CD14-positive monocyte (primary cell): ENCODE measurements around the gene SMAD2. TPM values are rescaled to one million over a fixed set of nuclear protein-coding genes. Genes with fewer than 3 reads are reported as not detected.

ENCODE experiments used
- DNase-seq, 3 donors: peaks; one replicate each; pipeline ENCODE4 v3.0.0-alpha.2; 2011 to 2022
- H2AFZ ChIP-seq: 2 replicates; pipeline ENCODE4 v1.6.0; 2012; ENCODE audit warnings: mild to moderate bottlenecking, low read depth, low read length, inconsistent platforms; ENCODE audit not compliant: insufficient read depth, poor library complexity, severe bottlenecking
- H3K27ac ChIP-seq, 2 donors: 1 replicate in 1 of 2; 2 replicates in 1 of 2; pipeline ENCODE4 v1.5.1; 2012 to 2013; ENCODE audit warnings: low read length in 2 of 2, control low read depth in 1 of 2, inconsistent platforms in 1 of 2, low read depth in 1 of 2, mild to moderate bottlenecking in 1 of 2
- H3K27me3 ChIP-seq, 2 donors: one replicate each; pipeline versions ENCODE4 v1.6.0 to v1.6.1; 2011 to 2013; ENCODE audit warnings: low read length in 2 of 2; ENCODE audit not compliant: control insufficient read depth in 2 of 2, insufficient read depth in 2 of 2
- H3K36me3 ChIP-seq, 2 donors: replicated peaks in 1 of 2; 1 replicate in 1 of 2; 2 replicates in 1 of 2; pipeline versions ENCODE4 v1.5.1 to v1.6.1; 2012 to 2013; ENCODE audit warnings: low read length in 2 of 2, control low read depth in 1 of 2, inconsistent platforms in 1 of 2, mild to moderate bottlenecking in 1 of 2; ENCODE audit not compliant: insufficient read depth in 2 of 2, control insufficient read depth in 1 of 2
- H3K4me1 ChIP-seq, 2 donors: 1 replicate in 1 of 2; 2 replicates in 1 of 2; pipeline versions ENCODE4 v1.5.1 to v1.6.1; 2012 to 2013; ENCODE audit warnings: low read length in 2 of 2, control low read depth in 1 of 2, inconsistent platforms in 1 of 2, mild to moderate bottlenecking in 1 of 2, moderate library complexity in 1 of 2; ENCODE audit not compliant: insufficient read depth in 2 of 2, control insufficient read depth in 1 of 2
- H3K4me2 ChIP-seq: replicated peaks from 2 replicates; pipeline ENCODE3; 2012; ENCODE audit warnings: low read length, moderate library complexity, mild to moderate bottlenecking; ENCODE audit not compliant: poor library complexity, severe bottlenecking; ENCODE audit errors: extremely low read depth
- H3K4me3 ChIP-seq, 3 experiments: fragments of 200-600 bp in 1 of 3; sonication (generic) in 1 of 3; replicated peaks in 1 of 3; 1 replicate in 2 of 3; 2 replicates in 1 of 3; pipeline ENCODE4 v1.5.1; 2011 to 2013; ENCODE audit warnings: low read length in 3 of 3, mild to moderate bottlenecking in 3 of 3, control low read depth in 2 of 3, low read depth in 2 of 3, inconsistent platforms in 1 of 3, moderate library complexity in 1 of 3
- H3K79me2 ChIP-seq: 2 replicates; pipeline ENCODE4 v1.6.0; 2012; ENCODE audit warnings: mild to moderate bottlenecking, control low read depth, inconsistent platforms, low read length, moderate library complexity; ENCODE audit not compliant: insufficient read depth
- H3K9ac ChIP-seq: 2 replicates; pipeline ENCODE4 v1.6.0; 2017; ENCODE audit warnings: low read length, mild to moderate bottlenecking; ENCODE audit not compliant: insufficient read depth, poor library complexity, severe bottlenecking
- H3K9me3 ChIP-seq, 2 donors: replicated peaks in 1 of 2; 1 replicate in 1 of 2; 2 replicates in 1 of 2; pipeline versions ENCODE4 v1.5.1 to v1.6.1; 2012 to 2013; ENCODE audit warnings: low read length in 2 of 2, control low read depth in 1 of 2; ENCODE audit not compliant: control insufficient read depth in 1 of 2, insufficient read depth in 1 of 2
- H4K20me1 ChIP-seq: 2 replicates; pipeline ENCODE4 v1.6.0; 2012; ENCODE audit warnings: mild to moderate bottlenecking, low read length, control low read depth, moderate library complexity; ENCODE audit not compliant: insufficient read depth
- H3K27ac Mint-ChIP-seq, 7 donors: one replicate each; pipeline ENCODE4 v1.8.0; 2020; ENCODE audit warnings: mild to moderate bottlenecking in 7 of 7, mixed read lengths in 7 of 7, moderate library complexity in 6 of 7, inconsistent platforms in 2 of 7
- H3K27me3 Mint-ChIP-seq, 3 donors: one replicate each; pipeline ENCODE4 v1.8.0; 2021 to 2022; ENCODE audit warnings: low read depth in 3 of 3, mild to moderate bottlenecking in 3 of 3, mixed read lengths in 3 of 3, moderate library complexity in 3 of 3, inconsistent platforms in 1 of 3
- H3K36me3 Mint-ChIP-seq, 2 donors: one replicate each; pipeline ENCODE4 v1.8.0; 2020; ENCODE audit warnings: mixed read lengths in 2 of 2, inconsistent platforms in 1 of 2, mild to moderate bottlenecking in 1 of 2
- H3K4me1 Mint-ChIP-seq: one replicate; pipeline ENCODE4 v1.8.0; 2020; ENCODE audit warnings: mild to moderate bottlenecking, mixed read lengths
- H3K4me3 Mint-ChIP-seq, 2 donors: one replicate each; pipeline ENCODE4 v1.8.0; 2020; ENCODE audit warnings: mild to moderate bottlenecking in 2 of 2, mixed read lengths in 2 of 2, moderate library complexity in 1 of 2
- H3K9me3 Mint-ChIP-seq, 7 donors: one replicate each; pipeline ENCODE4 v1.8.0; 2020 to 2022; ENCODE audit warnings: mixed read lengths in 7 of 7, mild to moderate bottlenecking in 6 of 7, moderate library complexity in 6 of 7, inconsistent platforms in 2 of 7
- CTCF ChIP-seq: fragments of 200-600 bp; IDR thresholded peaks from one replicate; pipeline ENCODE4 v1.8.0; 2022; ENCODE audit warnings: antibody characterized with exemption, mild to moderate bottlenecking
- WGBS: methylation state at CpG from one replicate; pipeline ENCODE4 v1.1.5; 2013; ENCODE audit warnings: missing lambda C conversion rate; ENCODE audit not compliant: insufficient coverage; 5-methylcytosine and 5-hydroxymethylcytosine counted together
- intact Hi-C, 2 donors: fragments of 100-400 bp; cut with micrococcal nuclease; formaldehyde crosslinking; loops; one replicate each; pipeline versions ENCODE4 v1.15.0 to v1.15.1; 2023
- polyA plus RNA-seq, 3 donors: library from polyadenylated mRNA; depleted of rRNA in 1 of 3; unstranded in 2 of 3; stranded (reverse) in 1 of 3; fragments of 300-500 nt in 2 of 3; fragments of >200 nt in 1 of 3; fragmentation: Illumina TruSeq in 2 of 3; gene quantifications; 1 replicate in 2 of 3; 2 replicates in 1 of 3; pipeline ENCODE4 v1.2.3, GENCODE V29; 2012 to 2021

SMAD2 gene
- polyA plus RNA-seq, 3 donors = 48.1 to 72.6 (median 70.6) TPM

GRCh38 chr18:47791461-47791985 is 138.9 kb downstream of the SMAD2 start:
- Histone ChIP-seq H3K4me3 (no peak overlapping the region), H3K4me2 (no peak overlapping the region), H3K36me3 (no peaks in the 10 kb centered on the region), H2AFZ (no peak overlapping the region), H3K9ac (no peak overlapping the region), H3K27me3 (no peaks in the 10 kb centered on the region), H3K27ac (no peak overlapping the region), H3K4me1 (no peaks in the 10 kb centered on the region), H4K20me1 (no peaks in the 10 kb centered on the region), H3K79me2 (no peaks in the 10 kb centered on the region), H3K9me3 (no peaks in the 10 kb centered on the region)
- peaks cover 0 to 9% (median 2%) of the 10 kb centered on the region in 7 donors for H3K9me3 Mint-ChIP-seq
- no peak overlapping the region for H3K27ac Mint-ChIP-seq
- 76% methylated on average over 2 of the region's 4 CpGs for WGBS
- TF ChIP-seq CTCF = no peak
- H3K36me3 Mint-ChIP-seq = no peaks in the 10 kb centered on the region
- H3K4me1 Mint-ChIP-seq = no peaks in the 10 kb centered on the region
- intact Hi-C loops = no loop called here
- peaks cover 8 to 16% (median 16%) of the 10 kb centered on the region in 3 donors for H3K27me3 Mint-ChIP-seq
- H3K4me3 Mint-ChIP-seq = no peak overlapping the region
- no peak for DNase-seq

- Histone ChIP-seq H3K79me2 (no peaks in the 10 kb centered on the region), H2AFZ (no peak overlapping the region), H3K27ac (no peak overlapping the region), H3K4me1 (no peaks in the 10 kb centered on the region), H3K9me3 (peaks cover 0 to 2% of the 10 kb centered on the region in 2 donors), H3K36me3 (no peaks in the 10 kb centered on the region), H4K20me1 (no peaks in the 10 kb centered on the region), H3K4me2 (no peak overlapping the region), H3K9ac (no peak overlapping the region), H3K4me3 (no peak overlapping the region), H3K27me3 (no peaks in the 10 kb centered on the region)
- Mint-ChIP-seq H3K27me3 (peaks cover 5 to 11% (median 10%) of the 10 kb centered on the region in 3 donors), H3K36me3 (no peaks in the 10 kb centered on the region), H3K9me3 (peaks cover 0 to 15% (median 3%) of the 10 kb centered on the region in 7 donors), H3K4me1 (no peaks in the 10 kb centered on the region), H3K27ac (no peak overlapping the region), H3K4me3 (no peak overlapping the region)
- WGBS = no CpG with 5 or more reads among the region's 2 CpGs
- no peak for DNase-seq
- no peak for TF ChIP-seq CTCF
- intact Hi-C loops = no loop called here
These were observed 140.4 kb downstream of the SMAD2 start for GRCh38 chr18:47790036-47790435.
